Measurements from ENCODE around the gene SETD2.
A peak's percentile ranks its signal among the peaks of the same experiment; 100 is the strongest.
"Not testable (repeated sequence)": the region's sequence is repeated elsewhere in the genome, so short reads cannot be mapped to it uniquely, and the experiment has no call there.

Gene SETD2

GRCh38 chr3:47073685-47074084 lies 90.2 kb downstream of the SETD2 start:
- H3K4me3 ChIP-seq (ENCODE audit: low read length): no peak overlapping the region
- DNase-seq (ENCODE audit: low read depth): no peak
- no peak for TF ChIP-seq CTCF (IDR thresholded peaks at IDR 0.05; ENCODE audit: insufficient read depth, low read depth, low read length, missing control alignments)

GRCh38 chr3:47070770-47071169 lies 93.1 kb downstream of the SETD2 start:
- no peak overlapping the region for H3K4me3 ChIP-seq (ENCODE audit: low read length)
- TF ChIP-seq CTCF (IDR thresholded peaks at IDR 0.05; ENCODE audit: insufficient read depth, low read depth, low read length, missing control alignments): no peak
- no peak for DNase-seq (ENCODE audit: low read depth)

- not testable (repeated sequence) for H3K4me3 ChIP-seq (ENCODE audit: low read length); DNase-seq (ENCODE audit: low read depth)
These were observed 97.7 kb downstream of the SETD2 start for GRCh38 chr3:47066259-47066658.

GRCh38 chr3:47065681-47066080 lies 98.2 kb downstream of the SETD2 start:
- H3K4me3 ChIP-seq (ENCODE audit: low read length): no peak overlapping the region
- DNase-seq (ENCODE audit: low read depth): no peak
- TF ChIP-seq CTCF (IDR thresholded peaks at IDR 0.05; ENCODE audit: insufficient read depth, low read depth, low read length, missing control alignments): no peak

GRCh38 chr3:47065058-47065457 lies 98.9 kb downstream of the SETD2 start:
- TF ChIP-seq CTCF (IDR thresholded peaks at IDR 0.05; ENCODE audit: insufficient read depth, low read depth, low read length, missing control alignments): no peak
- no peak for DNase-seq (ENCODE audit: low read depth)
- no peak overlapping the region for H3K4me3 ChIP-seq (ENCODE audit: low read length)

- peak; percentile 39 for DNase-seq (ENCODE audit: low read depth)
- H3K4me3 ChIP-seq (ENCODE audit: low read length): no peak overlapping the region
- no peak for TF ChIP-seq CTCF (IDR thresholded peaks at IDR 0.05; ENCODE audit: insufficient read depth, low read depth, low read length, missing control alignments)
These were observed 106.7 kb downstream of the SETD2 start for GRCh38 chr3:47057212-47057671.

GRCh38 chr3:47056705-47057104 lies 107.2 kb downstream of the SETD2 start:
- no peak overlapping the region for H3K4me3 ChIP-seq (ENCODE audit: low read length)
- no peak for DNase-seq (ENCODE audit: low read depth)
- no peak for TF ChIP-seq CTCF (IDR thresholded peaks at IDR 0.05; ENCODE audit: insufficient read depth, low read depth, low read length, missing control alignments)
